ENCODE data around the gene CDH4. TPM values are rescaled to one million over a fixed set of nuclear protein-coding genes. Genes with fewer than 3 reads are reported as not detected.

CDH4 gene
- polyA plus RNA-seq, 2 donors, result 0.02 to 0.05 TPM

- WGBS, 2 donors, result 62 to 71% methylated on average over 12 of the region's 12 CpGs
- Histone ChIP-seq H3K36me3 (ENCODE audit: control insufficient read depth in 2 of 2, insufficient read depth in 2 of 2, low read length in 1 of 2) (no peaks in the 10 kb centered on the region), H3K9me3 (ENCODE audit: control insufficient read depth in 2 of 2, insufficient read depth in 1 of 2, low read depth in 1 of 2, low read length in 1 of 2) (peaks cover 0 to 2% of the 10 kb centered on the region in 2 donors), H3K27ac (ENCODE audit: low read depth in 2 of 2, low read length in 1 of 2) (no peak overlapping the region), H3K27me3 (ENCODE audit: control insufficient read depth in 1 of 2, insufficient read depth in 2 of 2, low read length in 2 of 2) (no peaks in the 10 kb centered on the region), H3K4me3 (ENCODE audit: low read depth in 1 of 2, low read length in 2 of 2) (no peak overlapping the region), H3K4me1 (ENCODE audit: control insufficient read depth in 2 of 2, insufficient read depth in 2 of 2, low read length in 1 of 2) (peaks cover 0 to 2% of the 10 kb centered on the region in 2 donors)
These were observed 391.8 kb downstream of the CDH4 start for GRCh38 chr20:61643656-61644377.

- no peaks in the 10 kb centered on the region for H3K27me3 ChIP-seq (ENCODE audit: control insufficient read depth in 1 of 2, insufficient read depth in 2 of 2, low read length in 2 of 2)
- peaks cover 0 to 2% of the 10 kb centered on the region in 2 donors for H3K4me1 ChIP-seq (ENCODE audit: control insufficient read depth in 2 of 2, insufficient read depth in 2 of 2, low read length in 1 of 2)
- no peaks in the 10 kb centered on the region for H3K36me3 ChIP-seq (ENCODE audit: control insufficient read depth in 2 of 2, insufficient read depth in 2 of 2, low read length in 1 of 2)
- H3K27ac ChIP-seq (ENCODE audit: low read depth in 2 of 2, low read length in 1 of 2), result no peak overlapping the region
- H3K4me3 ChIP-seq (ENCODE audit: low read depth in 1 of 2, low read length in 2 of 2), result no peak overlapping the region
- peaks cover 0 to 4% of the 10 kb centered on the region in 2 donors for H3K9me3 ChIP-seq (ENCODE audit: control insufficient read depth in 2 of 2, insufficient read depth in 1 of 2, low read depth in 1 of 2, low read length in 1 of 2)
- WGBS, 2 donors, result 70 to 76% methylated on average over 25 of the region's 25 CpGs
These were observed 392.5 kb downstream of the CDH4 start for GRCh38 chr20:61644378-61645076.

DNA sequence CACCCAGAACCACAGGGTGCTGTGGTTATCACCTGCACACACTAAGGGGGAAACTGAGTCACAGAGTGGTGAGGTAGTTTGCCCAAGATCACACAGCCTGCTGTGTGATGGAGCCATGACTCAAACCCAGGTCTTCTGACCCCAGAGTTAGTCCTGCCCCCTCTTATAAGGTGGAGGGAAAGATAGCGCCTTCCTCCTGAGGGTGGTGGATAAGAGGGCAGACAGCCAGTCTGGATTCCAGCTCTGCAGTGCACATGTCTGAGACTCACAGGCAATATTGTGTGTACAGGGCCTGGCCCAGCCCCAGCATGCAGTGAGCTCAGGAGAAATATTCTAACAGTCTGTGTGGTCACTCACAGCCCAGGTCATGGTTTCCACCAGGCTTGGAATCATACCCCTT lies 393.7 kb downstream of the CDH4 start:
- Histone ChIP-seq H3K27me3 (ENCODE audit: control insufficient read depth in 1 of 2, insufficient read depth in 2 of 2, low read length in 2 of 2) (no peaks in the 10 kb centered on the region), H3K36me3 (ENCODE audit: control insufficient read depth in 2 of 2, insufficient read depth in 2 of 2, low read length in 1 of 2) (no peaks in the 10 kb centered on the region), H3K4me3 (ENCODE audit: low read depth in 1 of 2, low read length in 2 of 2) (no peak overlapping the region), H3K9me3 (ENCODE audit: control insufficient read depth in 2 of 2, insufficient read depth in 1 of 2, low read depth in 1 of 2, low read length in 1 of 2) (peaks cover 0 to 4% of the 10 kb centered on the region in 2 donors), H3K27ac (ENCODE audit: low read depth in 2 of 2, low read length in 1 of 2) (no peak overlapping the region), H3K4me1 (ENCODE audit: control insufficient read depth in 2 of 2, insufficient read depth in 2 of 2, low read length in 1 of 2) (no peaks in the 10 kb centered on the region)
- WGBS, 2 donors, result 79 to 81% methylated on average over 1 of the region's 1 CpG

DNA sequence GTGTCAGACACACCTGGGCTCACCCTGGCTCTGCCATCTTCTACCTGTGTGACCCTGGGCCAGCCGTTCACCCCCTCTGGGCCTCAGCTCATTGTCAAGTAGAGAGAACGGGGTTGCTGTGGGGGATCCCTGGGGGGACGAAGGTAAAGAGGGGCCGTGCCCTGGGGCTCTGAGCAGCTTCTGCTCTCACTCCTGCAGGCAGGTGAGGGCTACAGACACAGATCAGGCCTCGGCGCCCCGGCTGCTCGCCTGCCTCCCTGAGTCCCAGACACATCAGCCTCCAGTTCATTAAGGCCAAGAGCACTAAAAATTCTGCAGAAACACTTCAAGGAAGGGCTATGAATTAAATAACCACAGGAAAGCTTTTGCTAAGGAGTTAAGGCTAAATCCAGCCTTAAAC lies 394.4 kb downstream of the CDH4 start:
- Histone ChIP-seq H3K27ac (ENCODE audit: low read depth in 2 of 2, low read length in 1 of 2) (no peak overlapping the region), H3K9me3 (ENCODE audit: control insufficient read depth in 2 of 2, insufficient read depth in 1 of 2, low read depth in 1 of 2, low read length in 1 of 2) (peaks cover 0 to 4% of the 10 kb centered on the region in 2 donors), H3K36me3 (ENCODE audit: control insufficient read depth in 2 of 2, insufficient read depth in 2 of 2, low read length in 1 of 2) (no peaks in the 10 kb centered on the region), H3K27me3 (ENCODE audit: control insufficient read depth in 1 of 2, insufficient read depth in 2 of 2, low read length in 2 of 2) (no peaks in the 10 kb centered on the region), H3K4me1 (ENCODE audit: control insufficient read depth in 2 of 2, insufficient read depth in 2 of 2, low read length in 1 of 2) (no peaks in the 10 kb centered on the region), H3K4me3 (ENCODE audit: low read depth in 1 of 2, low read length in 2 of 2) (no peak overlapping the region)
- WGBS, 2 donors, result 87 to 91% methylated on average over 8 of the region's 8 CpGs

- 73 to 79% methylated on average over 8 of the region's 8 CpGs for WGBS, 2 donors
- H3K27me3 ChIP-seq (ENCODE audit: control insufficient read depth in 1 of 2, insufficient read depth in 2 of 2, low read length in 2 of 2), result no peaks in the 10 kb centered on the region
- peaks cover 0 to 4% of the 10 kb centered on the region in 2 donors for H3K9me3 ChIP-seq (ENCODE audit: control insufficient read depth in 2 of 2, insufficient read depth in 1 of 2, low read depth in 1 of 2, low read length in 1 of 2)
- H3K27ac ChIP-seq (ENCODE audit: low read depth in 2 of 2, low read length in 1 of 2), result no peak overlapping the region
- H3K36me3 ChIP-seq (ENCODE audit: control insufficient read depth in 2 of 2, insufficient read depth in 2 of 2, low read length in 1 of 2), result no peaks in the 10 kb centered on the region
- H3K4me3 ChIP-seq (ENCODE audit: low read depth in 1 of 2, low read length in 2 of 2), result no peak overlapping the region
- H3K4me1 ChIP-seq (ENCODE audit: control insufficient read depth in 2 of 2, insufficient read depth in 2 of 2, low read length in 1 of 2), result no peaks in the 10 kb centered on the region
These were observed 394.9 kb downstream of the CDH4 start for GRCh38 chr20:61646986-61647385.

DNA sequence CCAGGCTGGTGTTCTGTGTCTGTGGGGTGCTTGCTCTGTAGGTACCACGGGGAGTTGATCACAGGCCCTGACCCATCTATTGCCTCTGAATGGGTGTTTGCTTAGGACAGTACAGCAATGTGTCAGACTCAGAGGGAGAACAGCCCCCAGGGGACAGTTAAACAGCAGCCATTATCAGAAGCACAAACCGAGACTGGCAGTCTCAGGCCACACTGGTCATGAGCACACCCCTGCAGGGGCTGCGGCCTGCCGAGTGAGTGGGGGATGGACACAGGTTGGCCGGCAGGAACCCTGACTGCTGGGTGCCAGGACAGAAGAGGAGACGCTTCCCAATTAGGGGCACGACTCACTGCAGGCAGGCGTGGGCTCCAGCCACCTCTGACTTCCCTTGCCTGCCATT lies 395.6 kb downstream of the CDH4 start:
- H3K4me1 ChIP-seq (ENCODE audit: control insufficient read depth in 2 of 2, insufficient read depth in 2 of 2, low read length in 1 of 2), result no peaks in the 10 kb centered on the region
- no peak overlapping the region for H3K27ac ChIP-seq (ENCODE audit: low read depth in 2 of 2, low read length in 1 of 2)
- no peak overlapping the region for H3K4me3 ChIP-seq (ENCODE audit: low read depth in 1 of 2, low read length in 2 of 2)
- WGBS, 2 donors, result 65 to 68% methylated on average over 8 of the region's 8 CpGs
- peaks cover 0 to 2% of the 10 kb centered on the region in 2 donors for H3K9me3 ChIP-seq (ENCODE audit: control insufficient read depth in 2 of 2, insufficient read depth in 1 of 2, low read depth in 1 of 2, low read length in 1 of 2)
- no peaks in the 10 kb centered on the region for H3K36me3 ChIP-seq (ENCODE audit: control insufficient read depth in 2 of 2, insufficient read depth in 2 of 2, low read length in 1 of 2)
- H3K27me3 ChIP-seq (ENCODE audit: control insufficient read depth in 1 of 2, insufficient read depth in 2 of 2, low read length in 2 of 2), result no peaks in the 10 kb centered on the region

- no peak overlapping the region for H3K4me3 ChIP-seq (ENCODE audit: low read depth in 1 of 2, low read length in 2 of 2)
- 78 to 80% methylated on average over 25 of the region's 25 CpGs for WGBS, 2 donors
- peaks cover 0 to 2% of the 10 kb centered on the region in 2 donors for H3K9me3 ChIP-seq (ENCODE audit: control insufficient read depth in 2 of 2, insufficient read depth in 1 of 2, low read depth in 1 of 2, low read length in 1 of 2)
- no peaks in the 10 kb centered on the region for H3K27me3 ChIP-seq (ENCODE audit: control insufficient read depth in 1 of 2, insufficient read depth in 2 of 2, low read length in 2 of 2)
- H3K27ac ChIP-seq (ENCODE audit: low read depth in 2 of 2, low read length in 1 of 2), result no peak overlapping the region
- no peaks in the 10 kb centered on the region for H3K4me1 ChIP-seq (ENCODE audit: control insufficient read depth in 2 of 2, insufficient read depth in 2 of 2, low read length in 1 of 2)
- H3K36me3 ChIP-seq (ENCODE audit: control insufficient read depth in 2 of 2, insufficient read depth in 2 of 2, low read length in 1 of 2), result no peaks in the 10 kb centered on the region
These were observed 397.2 kb downstream of the CDH4 start for GRCh38 chr20:61649105-61649859.

- no peak overlapping the region for H3K27ac ChIP-seq (ENCODE audit: low read depth in 2 of 2, low read length in 1 of 2)
- WGBS, 2 donors, result 83 to 89% methylated on average over 8 of the region's 8 CpGs
These were observed 397.8 kb downstream of the CDH4 start for GRCh38 chr20:61649860-61650162.

DNA sequence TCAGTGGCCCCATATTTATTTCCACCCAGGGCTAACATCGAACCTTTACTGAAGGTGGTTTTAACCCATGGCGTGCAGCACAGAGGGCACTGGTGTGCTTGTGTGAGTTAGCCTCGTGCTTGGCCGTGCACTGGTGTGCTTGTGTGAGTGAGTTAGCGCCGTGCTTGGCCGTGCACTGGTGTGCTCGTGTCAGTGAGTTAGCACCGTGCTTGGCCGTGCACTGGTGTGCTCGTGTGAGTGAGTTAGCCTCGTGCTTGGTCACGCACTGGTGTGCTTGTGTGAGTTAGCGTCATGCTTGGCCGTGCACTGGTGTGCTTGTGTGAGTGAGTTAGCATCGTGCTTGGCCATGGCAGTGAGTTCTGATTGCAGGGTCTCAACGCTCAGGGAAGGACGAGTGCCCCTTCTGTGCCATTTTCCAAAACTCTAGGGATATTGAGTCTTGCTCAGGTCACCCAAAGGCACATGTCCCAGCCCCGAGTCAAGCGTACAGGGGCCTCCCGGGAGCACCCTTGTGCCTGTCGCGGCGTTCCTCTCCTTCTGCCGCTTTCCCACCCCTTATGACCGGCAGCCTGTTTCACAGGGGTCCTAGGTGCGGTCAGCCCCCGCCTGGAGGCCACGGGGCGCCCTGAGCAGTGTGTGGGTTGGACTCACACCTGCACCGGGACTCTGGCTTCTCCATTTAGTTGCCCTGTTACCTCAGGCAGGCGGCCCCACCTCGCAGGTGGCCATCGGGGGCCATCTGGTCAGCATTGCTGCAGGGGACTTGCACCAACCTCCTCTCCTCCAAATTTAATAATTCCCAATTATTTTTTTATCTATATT lies 399.1 kb downstream of the CDH4 start:
- H3K27ac ChIP-seq (ENCODE audit: low read depth in 2 of 2, low read length in 1 of 2), result no peak overlapping the region
- no peak overlapping the region for H3K4me3 ChIP-seq (ENCODE audit: low read depth in 1 of 2, low read length in 2 of 2)
- H3K4me1 ChIP-seq (ENCODE audit: control insufficient read depth in 2 of 2, insufficient read depth in 2 of 2, low read length in 1 of 2), result no peaks in the 10 kb centered on the region
- H3K9me3 ChIP-seq (ENCODE audit: control insufficient read depth in 2 of 2, insufficient read depth in 1 of 2, low read depth in 1 of 2, low read length in 1 of 2), result peaks cover 0 to 2% of the 10 kb centered on the region in 2 donors
- H3K36me3 ChIP-seq (ENCODE audit: control insufficient read depth in 2 of 2, insufficient read depth in 2 of 2, low read length in 1 of 2), result no peaks in the 10 kb centered on the region
- no peaks in the 10 kb centered on the region for H3K27me3 ChIP-seq (ENCODE audit: control insufficient read depth in 1 of 2, insufficient read depth in 2 of 2, low read length in 2 of 2)
- 86% methylated on average over 34 of the region's 34 CpGs for WGBS, 2 donors

More at GRCh38 chr20:61649860-61650162, 397.8 kb downstream of the CDH4 start:
- no peaks in the 10 kb centered on the region for H3K36me3 ChIP-seq (ENCODE audit: control insufficient read depth in 2 of 2, insufficient read depth in 2 of 2, low read length in 1 of 2)
- H3K4me3 ChIP-seq (ENCODE audit: low read depth in 1 of 2, low read length in 2 of 2), result no peak overlapping the region
- peaks cover 0 to 2% of the 10 kb centered on the region in 2 donors for H3K9me3 ChIP-seq (ENCODE audit: control insufficient read depth in 2 of 2, insufficient read depth in 1 of 2, low read depth in 1 of 2, low read length in 1 of 2)
- no peaks in the 10 kb centered on the region for H3K4me1 ChIP-seq (ENCODE audit: control insufficient read depth in 2 of 2, insufficient read depth in 2 of 2, low read length in 1 of 2)
- no peaks in the 10 kb centered on the region for H3K27me3 ChIP-seq (ENCODE audit: control insufficient read depth in 1 of 2, insufficient read depth in 2 of 2, low read length in 2 of 2)
